ENCODE data around the gene TUNAR. TPM values are rescaled to one million over a fixed set of nuclear protein-coding genes. Genes with fewer than 3 reads are reported as not detected.

The TUNAR gene
- total and polyA plus RNA-seq, 8 donors, result 0.10 to 1.7 (median 0.36) TPM; not detected in 4

GRCh38 chr14:95831041-95831440 is 45.6 kb upstream of the TUNAR start:
- Histone ChIP-seq H3K4me1 (no peaks in the 10 kb centered on the region), H3K4me3 (no peak overlapping the region), H3K27ac (no peak overlapping the region), H3K9me3 (peaks cover 0 to 11% (median 9%) of the 10 kb centered on the region in 4 donors), H3K36me3 (no peaks in the 10 kb centered on the region), H3K27me3 (peaks cover 0 to 40% (median 0%) of the 10 kb centered on the region in 3 donors)
- intact Hi-C loops (cut with DNase I; ENCODE audit: low total_unique reads), result no loop called here
- no peak for TF ChIP-seq CTCF (IDR thresholded peaks at IDR 0.05)
- TF ChIP-seq EP300 (IDR thresholded peaks at IDR 0.05), result no peak
- WGBS, 5 donors, result 89 to 100% (median 98%) methylated on average over 2 of the region's 2 CpGs
- no peak for DNase-seq

GRCh38 chr14:95831468-95831867 is 45.2 kb upstream of the TUNAR start:
- Histone ChIP-seq H3K9me3 (peaks cover 0 to 11% (median 9%) of the 10 kb centered on the region in 4 donors), H3K36me3 (no peaks in the 10 kb centered on the region), H3K4me3 (no peak overlapping the region), H3K27ac (no peak overlapping the region), H3K4me1 (no peaks in the 10 kb centered on the region), H3K27me3 (peaks cover 0 to 40% (median 0%) of the 10 kb centered on the region in 3 donors)
- no peak for TF ChIP-seq CTCF (IDR thresholded peaks at IDR 0.05)
- TF ChIP-seq EP300 (IDR thresholded peaks at IDR 0.05), result no peak
- no peak for TF ChIP-seq POLR2AphosphoS5 (IDR thresholded peaks at IDR 0.05)
- no peak for TF ChIP-seq POLR2A (IDR thresholded peaks at IDR 0.05)
- intact Hi-C loops (cut with DNase I; ENCODE audit: low total_unique reads), result no loop called here
- no peak for DNase-seq
- WGBS, 5 donors, result 33 to 50% (median 41%) methylated on average over 5 of the region's 5 CpGs

DNA sequence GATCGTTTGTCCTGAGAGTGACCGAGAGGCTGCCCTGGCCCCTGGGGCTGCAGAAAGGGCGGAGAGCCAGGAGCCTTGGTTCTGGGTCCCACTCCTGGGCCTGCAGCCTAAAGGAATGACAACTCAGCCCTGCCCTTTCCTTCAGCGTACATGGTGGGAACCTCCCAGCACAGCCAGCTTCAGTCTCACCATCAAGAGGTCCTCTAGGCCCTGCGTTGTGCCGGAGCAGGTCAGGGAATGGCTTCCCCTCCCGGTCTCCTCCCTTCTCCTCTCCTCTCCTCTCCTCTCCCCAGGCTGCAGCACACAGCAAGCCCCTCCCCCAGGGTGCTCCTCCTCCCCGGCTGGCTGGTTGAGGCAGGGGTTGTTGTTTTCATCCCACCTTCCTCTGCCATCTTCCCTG is 44.6 kb upstream of the TUNAR start:
- 25 to 31% (median 30%) methylated on average over 8 of the region's 8 CpGs for WGBS, 5 donors
- H3K27me3 ChIP-seq, result peaks cover 0 to 40% (median 0%) of the 10 kb centered on the region in 3 donors
- H3K4me3 ChIP-seq, result no peak overlapping the region
- H3K36me3 ChIP-seq, result no peaks in the 10 kb centered on the region
- no peak for TF ChIP-seq POLR2A (IDR thresholded peaks at IDR 0.05)
- TF ChIP-seq CTCF (IDR thresholded peaks at IDR 0.05), result no peak
- TF ChIP-seq POLR2AphosphoS5 (IDR thresholded peaks at IDR 0.05), result no peak
- no peak for DNase-seq
- intact Hi-C loops (cut with DNase I; ENCODE audit: low total_unique reads), result no loop called here
- no peaks in the 10 kb centered on the region for H3K4me1 ChIP-seq
- H3K9me3 ChIP-seq, result peaks cover 0 to 11% (median 9%) of the 10 kb centered on the region in 4 donors
- H3K27ac ChIP-seq, result no peak overlapping the region

DNA sequence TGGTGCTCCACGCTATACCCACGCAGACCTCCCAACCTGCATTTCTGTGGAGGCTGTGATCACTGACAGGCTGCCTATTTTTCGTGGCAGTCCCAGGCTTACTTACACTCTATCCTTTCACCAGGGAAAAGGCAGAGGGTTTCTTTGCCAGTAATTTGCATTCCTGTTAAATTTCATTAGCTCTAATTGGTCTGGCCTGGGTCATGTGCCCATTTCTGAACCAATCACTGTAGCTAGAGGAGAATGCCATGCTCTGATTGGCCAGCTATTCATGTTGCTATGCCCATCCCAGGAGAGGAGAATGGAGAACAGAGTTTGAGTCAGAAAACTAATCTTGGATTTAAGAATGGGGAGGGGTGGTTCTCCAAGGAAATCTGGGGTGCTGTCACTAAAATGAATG is 43.2 kb upstream of the TUNAR start:
- 59 to 77% (median 61%) methylated on average over 3 of the region's 3 CpGs for WGBS, 5 donors

More for the DNA sequence above, 43.2 kb upstream of the TUNAR start:
- intact Hi-C loops (cut with DNase I; ENCODE audit: low total_unique reads), result no loop called here
- H3K27ac ChIP-seq, result no peak overlapping the region
- H3K4me3 ChIP-seq, result no peak overlapping the region
- no peak for DNase-seq
- H3K27me3 ChIP-seq, result peaks cover 0 to 35% (median 0%) of the 10 kb centered on the region in 3 donors
- no peaks in the 10 kb centered on the region for H3K4me1 ChIP-seq
- H3K36me3 ChIP-seq, result no peaks in the 10 kb centered on the region
- TF ChIP-seq EP300 (IDR thresholded peaks at IDR 0.05) (no peak), CTCF (IDR thresholded peaks at IDR 0.05) (no peak), POLR2AphosphoS5 (IDR thresholded peaks at IDR 0.05) (no peak), POLR2A (IDR thresholded peaks at IDR 0.05) (no peak)
- H3K9me3 ChIP-seq, result peaks cover 0 to 10% (median 9%) of the 10 kb centered on the region in 4 donors
